ENCODE measurements around the gene CEP44. TPM values are rescaled to one million over a fixed set of nuclear protein-coding genes. Genes with fewer than 3 reads are reported as not detected.
A peak's percentile ranks its signal among the peaks of the same experiment; 100 is the strongest.

CEP44 gene
- total and polyA plus RNA-seq, 7 donors = 3.4 to 8.1 (median 7.3) TPM

DNA sequence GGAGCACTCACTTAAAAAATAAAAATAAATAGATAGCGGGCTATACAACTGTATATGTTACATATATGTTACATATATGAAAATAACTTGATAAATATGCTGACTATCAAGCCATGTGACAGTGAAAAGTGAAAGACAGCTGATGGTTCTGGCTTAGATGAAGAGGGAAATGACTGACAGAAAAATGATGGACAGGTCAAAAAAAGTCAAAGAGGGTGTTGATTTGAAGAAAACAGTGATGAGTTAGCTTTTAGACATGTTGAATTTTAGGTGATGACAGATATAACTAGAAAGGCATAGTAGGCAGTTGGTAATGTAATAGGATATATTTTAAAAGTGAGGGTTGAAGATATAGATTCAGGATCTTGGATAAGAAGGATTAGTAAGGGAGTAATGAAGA, 38.0 kb upstream of the CEP44 start:
- no peak for ATAC-seq
- no peaks in the 10 kb centered on the region for H3K9me3 ChIP-seq
- 96 to 100% (median 98%) methylated on average over 1 of the region's 1 CpG for WGBS, 3 donors
- DNase-seq = no peak
- intact Hi-C loops (cut with DNase I) = no loop called here
- peaks cover 0 to 12% of the 10 kb centered on the region in 2 donors for H3K36me3 ChIP-seq (ENCODE audit: insufficient read depth in 1 of 2, low read depth in 1 of 2)
- no peaks in the 10 kb centered on the region for H3K27me3 ChIP-seq (ENCODE audit: insufficient read depth in 3 of 3, low read length in 2 of 3)
- peaks cover 7% of the 10 kb centered on the region for H3K4me1 ChIP-seq
- H3K27ac ChIP-seq = no peak overlapping the region
- H3K4me3 ChIP-seq = no peak overlapping the region
- TF ChIP-seq, protein P1, sequence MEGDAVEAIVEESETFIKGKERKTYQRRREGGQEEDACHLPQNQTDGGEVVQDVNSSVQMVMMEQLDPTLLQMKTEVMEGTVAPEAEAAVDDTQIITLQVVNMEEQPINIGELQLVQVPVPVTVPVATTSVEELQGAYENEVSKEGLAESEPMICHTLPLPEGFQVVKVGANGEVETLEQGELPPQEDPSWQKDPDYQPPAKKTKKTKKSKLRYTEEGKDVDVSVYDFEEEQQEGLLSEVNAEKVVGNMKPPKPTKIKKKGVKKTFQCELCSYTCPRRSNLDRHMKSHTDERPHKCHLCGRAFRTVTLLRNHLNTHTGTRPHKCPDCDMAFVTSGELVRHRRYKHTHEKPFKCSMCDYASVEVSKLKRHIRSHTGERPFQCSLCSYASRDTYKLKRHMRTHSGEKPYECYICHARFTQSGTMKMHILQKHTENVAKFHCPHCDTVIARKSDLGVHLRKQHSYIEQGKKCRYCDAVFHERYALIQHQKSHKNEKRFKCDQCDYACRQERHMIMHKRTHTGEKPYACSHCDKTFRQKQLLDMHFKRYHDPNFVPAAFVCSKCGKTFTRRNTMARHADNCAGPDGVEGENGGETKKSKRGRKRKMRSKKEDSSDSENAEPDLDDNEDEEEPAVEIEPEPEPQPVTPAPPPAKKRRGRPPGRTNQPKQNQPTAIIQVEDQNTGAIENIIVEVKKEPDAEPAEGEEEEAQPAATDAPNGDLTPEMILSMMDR (IDR thresholded peaks at IDR 0.05) = no peak

DNA sequence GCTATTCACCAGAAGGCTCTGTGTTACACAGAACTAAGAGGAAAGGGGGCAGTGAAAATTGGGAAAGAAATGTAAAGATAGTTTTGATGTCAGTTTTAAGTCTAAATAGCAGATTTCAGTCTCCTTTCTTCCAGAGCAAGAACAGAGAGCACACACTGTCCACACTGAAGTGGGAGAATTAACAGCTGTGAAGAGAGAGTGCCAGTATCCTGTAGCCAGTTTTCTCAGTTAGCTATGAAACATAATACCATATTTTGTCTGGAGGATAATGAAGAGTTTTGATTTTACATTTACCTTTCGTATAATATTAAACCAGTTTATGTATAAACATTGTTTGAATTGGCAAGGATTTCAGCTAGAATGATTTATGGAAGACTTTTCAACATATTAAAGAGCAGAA, 35.3 kb upstream of the CEP44 start:
- Histone ChIP-seq H3K27ac (no peak overlapping the region), H3K27me3 (ENCODE audit: insufficient read depth in 3 of 3, low read length in 2 of 3) (no peaks in the 10 kb centered on the region), H3K4me1 (peaks cover 7% of the 10 kb centered on the region), H3K36me3 (ENCODE audit: insufficient read depth in 1 of 2, low read depth in 1 of 2) (peaks cover 0 to 5% of the 10 kb centered on the region in 2 donors), H3K9me3 (no peaks in the 10 kb centered on the region), H3K4me3 (no peak overlapping the region)
- DNase-seq = no peak
- ATAC-seq = peak in 1 of 4 donors; percentile 54
- intact Hi-C loops (cut with DNase I) = no loop called here
- WGBS, 3 donors = 19 to 37% (median 36%) methylated on average over 1 of the region's 1 CpG
- TF ChIP-seq, protein P1 (IDR thresholded peaks at IDR 0.05) = no peak

DNA sequence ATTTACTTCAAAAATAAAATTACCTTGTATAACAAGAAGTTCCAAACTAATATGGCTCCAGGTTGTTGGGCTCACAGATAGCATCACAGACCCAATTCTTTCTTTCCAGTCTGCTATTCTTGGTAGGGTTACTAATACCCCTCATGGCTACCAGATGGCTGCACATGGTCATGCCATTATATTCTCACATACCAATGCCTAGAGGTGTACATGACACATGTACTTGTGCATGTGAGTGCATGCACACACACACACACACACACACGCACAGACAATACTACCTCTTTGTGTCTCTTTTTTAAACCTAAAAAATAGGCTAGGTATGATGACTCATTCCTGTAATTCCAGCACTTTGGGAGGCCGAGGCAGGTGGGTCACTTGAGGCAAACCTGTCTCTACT, 31.3 kb upstream of the CEP44 start:
- DNase-seq = no peak
- H3K36me3 ChIP-seq (ENCODE audit: insufficient read depth in 1 of 2, low read depth in 1 of 2) = peaks cover 0 to 17% of the 10 kb centered on the region in 2 donors
- WGBS, 3 donors = 63 to 98% (median 95%) methylated on average over 2 of the region's 2 CpGs
- no peaks in the 10 kb centered on the region for H3K27me3 ChIP-seq (ENCODE audit: insufficient read depth in 3 of 3, low read length in 2 of 3)
- no peak overlapping the region for H3K4me3 ChIP-seq
- H3K4me1 ChIP-seq = peaks cover 7% of the 10 kb centered on the region
- TF ChIP-seq, protein P1 (IDR thresholded peaks at IDR 0.05) = no peak
- intact Hi-C loops (cut with DNase I) = no loop called here
- ATAC-seq = no peak
- H3K9me3 ChIP-seq = no peaks in the 10 kb centered on the region
- H3K27ac ChIP-seq = no peak overlapping the region

DNA sequence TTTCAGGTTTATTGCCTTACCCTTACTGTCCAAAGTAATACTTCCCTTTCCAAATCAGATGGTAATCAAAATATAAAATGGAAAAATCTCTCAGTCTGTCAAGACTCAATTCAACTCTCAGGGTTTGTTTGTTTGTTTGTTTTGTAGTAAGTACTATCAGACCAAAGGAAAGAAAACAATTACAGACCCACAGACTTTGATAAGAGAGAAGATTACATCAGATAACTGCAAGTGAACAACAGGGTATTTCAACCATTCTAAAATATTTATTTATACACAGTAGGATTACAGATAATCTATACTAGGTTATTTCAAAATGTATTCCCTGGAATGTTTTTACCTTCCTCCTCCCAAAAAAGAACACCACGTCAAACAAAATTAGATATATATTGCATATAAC, 29.1 kb upstream of the CEP44 start:
- TF ChIP-seq, protein P1 (IDR thresholded peaks at IDR 0.05) = no peak
- 87 to 93% (median 93%) methylated on average over 1 of the region's 1 CpG for WGBS, 3 donors
- DNase-seq (no peak), ATAC-seq (no peak)
- H3K36me3 ChIP-seq (ENCODE audit: insufficient read depth in 1 of 2, low read depth in 1 of 2) = peaks cover 0 to 29% of the 10 kb centered on the region in 2 donors
- no peaks in the 10 kb centered on the region for H3K9me3 ChIP-seq
- H3K4me3 ChIP-seq = no peak overlapping the region
- H3K4me1 ChIP-seq = no peaks in the 10 kb centered on the region
- intact Hi-C loops (cut with DNase I) = no loop called here
- no peaks in the 10 kb centered on the region for H3K27me3 ChIP-seq (ENCODE audit: insufficient read depth in 3 of 3, low read length in 2 of 3)
- H3K27ac ChIP-seq = no peak overlapping the region

DNA sequence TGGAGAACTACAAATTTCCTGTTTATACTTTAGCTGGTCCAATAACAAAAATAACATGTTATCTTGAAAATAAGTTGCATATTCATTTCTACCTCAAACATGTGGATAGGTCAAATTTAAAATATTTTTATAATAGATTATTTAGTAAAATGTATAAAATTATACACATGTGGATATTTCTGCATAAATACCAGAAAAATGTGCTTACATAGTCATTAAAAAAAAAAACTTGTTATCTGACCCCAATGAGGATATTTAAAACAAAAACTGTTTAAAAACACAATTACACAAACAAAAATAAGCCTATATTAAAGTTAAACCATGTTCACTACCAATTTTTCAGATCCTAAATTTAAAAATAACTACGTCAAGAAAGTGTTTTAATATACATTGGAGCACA, 28.3 kb upstream of the CEP44 start:
- Histone ChIP-seq H3K4me3 (no peak overlapping the region), H3K4me1 (no peaks in the 10 kb centered on the region), H3K27me3 (ENCODE audit: insufficient read depth in 3 of 3, low read length in 2 of 3) (no peaks in the 10 kb centered on the region), H3K36me3 (ENCODE audit: insufficient read depth in 1 of 2, low read depth in 1 of 2) (peaks cover 0 to 28% of the 10 kb centered on the region in 2 donors), H3K27ac (no peak overlapping the region), H3K9me3 (no peaks in the 10 kb centered on the region)
- ATAC-seq (no peak), DNase-seq (no peak)
- TF ChIP-seq, protein P1 (IDR thresholded peaks at IDR 0.05) = no peak
- WGBS, 3 donors = 48 to 97% (median 97%) methylated on average over 1 of the region's 1 CpG
- intact Hi-C loops (cut with DNase I) = no loop called here
